A549 (cell line): ENCODE results near the gene GABRG2. TPM values are rescaled to one million over a fixed set of nuclear protein-coding genes. Genes with fewer than 3 reads are reported as not detected.
"Not testable (repeated sequence)": the region's sequence is repeated elsewhere in the genome, so short reads cannot be mapped to it uniquely, and the experiment has no call there.

Experiments used
- ATAC-seq, 2 experiments: fragments of 200-7000 bp in 1 of 2; fragments of >200 bp in 1 of 2; cut with Nextera tagmentation in 1 of 2; cut with Tn5 transposase in 1 of 2; 3 replicates each; pipeline versions ENCODE4 v1.8.0 to v1.9.1; 2018 to 2020; ENCODE audit warnings: mild to moderate bottlenecking in 1 of 2, moderate library complexity in 1 of 2
- CTCF ChIA-PET: fragments of 300-600 bp; sonication (Branson Sonifier 250); formaldehyde crosslinking; extraction: SDS; loops from one replicate; lab custom pipeline; 2021; ENCODE audit warnings: antibody characterized with exemption, inconsistent platforms; lab: Yijun Ruan, JAX
- POLR2A ChIA-PET: fragments of 350-600 bp; formaldehyde crosslinking; extraction: SDS; loops from one replicate; lab custom pipeline; 2021; ENCODE audit warnings: antibody characterized with exemption, inconsistent platforms; lab: Yijun Ruan, JAX
- DNase-seq, 2 experiments: peaks; one replicate each; pipeline versions ENCODE4 v3.0.0 to v3.0.0-alpha.2; 2011 to 2016; ENCODE audit warnings: low read depth in 1 of 2, low spot score in 1 of 2
- FAIRE-seq: peaks from 2 replicates; lab custom pipeline; 2011; peaks lifted over from hg19 to GRCh38; lab: Jason Lieb, UNC
- H3K27ac ChIP-seq, 2 experiments: fragments of >200 bp; sonication (Bioruptor Twin); formaldehyde crosslinking; 3 replicates each; pipeline ENCODE4 v1.5.1; 2016 to 2017
- H3K4me1 ChIP-seq: fragments of >200 bp; sonication (Bioruptor Twin); formaldehyde crosslinking; 3 replicates; pipeline ENCODE4 v1.6.1; 2016
- H3K4me2 ChIP-seq: fragments of >200 bp; sonication (Bioruptor Twin); formaldehyde crosslinking; 3 replicates; pipeline ENCODE4 v1.6.1; 2016
- H3K4me3 ChIP-seq: fragments of >200 bp; sonication (Bioruptor Twin); formaldehyde crosslinking; 3 replicates; pipeline ENCODE4 v1.5.1; 2016
- H3K9me3 ChIP-seq: fragments of >200 bp; sonication (Bioruptor Twin); formaldehyde crosslinking; 3 replicates; pipeline ENCODE4 v1.6.1; 2016
- CBX2 ChIP-seq: fragments of 200-600 bp; sonication (generic); IDR thresholded peaks from 2 replicates; pipeline ENCODE4 v1.6.1; 2016; ENCODE audit warnings: low read depth, mild to moderate bottlenecking, borderline replicate concordance
- CEBPB ChIP-seq, 2 experiments: fragments of >200 bp in 1 of 2; sonication (Bioruptor Twin) in 1 of 2; formaldehyde crosslinking in 1 of 2; IDR thresholded peaks; 2 replicates each; pipeline ENCODE4 v1.6.1; 2012 to 2016
- CHD4 ChIP-seq: fragments of 200-600 bp; sonication (generic); IDR thresholded peaks from 2 replicates; pipeline ENCODE4 v1.6.1; 2016; ENCODE audit warnings: antibody characterized with exemption, mild to moderate bottlenecking, borderline replicate concordance
- ELK1 ChIP-seq: fragments of 150-350 bp; IDR thresholded peaks from 2 replicates; pipeline ENCODE4 v1.6.1; 2014; ENCODE audit warnings: low read depth, mild to moderate bottlenecking, low read length
- EP300 ChIP-seq, 2 experiments: fragments of >200 bp; sonication (Bioruptor Twin); formaldehyde crosslinking; IDR thresholded peaks; 2 replicates in 1 of 2; 3 replicates in 1 of 2; pipeline ENCODE4 v1.6.1; 2016 to 2017
- FOSL2 ChIP-seq, 2 experiments: fragments of 450-650 bp in 1 of 2; fragments of >200 bp in 1 of 2; sonication (Bioruptor Twin) in 1 of 2; formaldehyde crosslinking; IDR thresholded peaks; 2 replicates each; pipeline versions ENCODE4 v1.5.0 to v1.6.1; 2016 to 2020; ENCODE audit warnings: mild to moderate bottlenecking in 1 of 2, moderate library complexity in 1 of 2
- HDAC2 ChIP-seq: fragments of 200-600 bp; sonication (generic); IDR thresholded peaks from 2 replicates; pipeline ENCODE4 v1.6.1; 2016
- HMGXB4 ChIP-seq: fragments of 250-450 bp; sonication (Bioruptor Pico); IDR thresholded peaks from 2 replicates; pipeline ENCODE4 v1.5.0; 2021; ENCODE audit warnings: mild to moderate bottlenecking, moderate library complexity, borderline replicate concordance
- HOXB13 ChIP-seq: fragments of 250-450 bp; sonication (Bioruptor Pico); IDR thresholded peaks from 2 replicates; pipeline ENCODE4 v1.5.0; 2020; ENCODE audit warnings: low read depth, mild to moderate bottlenecking, moderate library complexity
- NPAS2 ChIP-seq: fragments of 250-450 bp; sonication (Bioruptor Pico); IDR thresholded peaks from 2 replicates; pipeline ENCODE4 v1.8.0; 2022; ENCODE audit warnings: mild to moderate bottlenecking, moderate library complexity, borderline replicate concordance
- PBX3 ChIP-seq: IDR thresholded peaks from 2 replicates; pipeline ENCODE4 v1.6.1; 2012
- POLR2AphosphoS2 ChIP-seq: conservative IDR thresholded peaks from 2 replicates; pipeline ENCODE4 v1.6.1; 2012; ENCODE audit warnings: low read length, improper control_type of control experiment, inconsistent platforms
- REST ChIP-seq: fragments of 200-600 bp; sonication (generic); IDR thresholded peaks from 2 replicates; pipeline ENCODE4 v1.6.1; 2016; ENCODE audit warnings: antibody characterized with exemption, mild to moderate bottlenecking, moderate library complexity
- RFX5 ChIP-seq: fragments of 450-650 bp; IDR thresholded peaks from 2 replicates; pipeline ENCODE4 v1.7.1; 2014; ENCODE audit warnings: antibody characterized with exemption, mild to moderate bottlenecking, moderate library complexity
- RNF2 ChIP-seq: fragments of 200-600 bp; sonication (generic); IDR thresholded peaks from 2 replicates; pipeline ENCODE4 v1.6.1; 2016; ENCODE audit warnings: low read depth, mild to moderate bottlenecking, antibody characterized with exemption, moderate library complexity, borderline replicate concordance
- SMC3 ChIP-seq: fragments of >200 bp; sonication (Bioruptor Twin); formaldehyde crosslinking; IDR thresholded peaks from 3 replicates; pipeline ENCODE4 v1.6.1; 2018; ENCODE audit warnings: inconsistent platforms
- SREBF2 ChIP-seq: fragments of 450-650 bp; IDR thresholded peaks from 2 replicates; pipeline ENCODE4 v1.6.1; 2014; ENCODE audit warnings: mild to moderate bottlenecking, moderate library complexity
- ZC3H11A ChIP-seq: fragments of 450-650 bp; IDR thresholded peaks from 2 replicates; pipeline ENCODE4 v1.6.1; 2014; ENCODE audit warnings: antibody characterized with exemption, mild to moderate bottlenecking
- ZSCAN20 ChIP-seq: fragments of 250-450 bp; sonication (Bioruptor Pico); IDR thresholded peaks from 2 replicates; pipeline ENCODE4 v1.8.0; 2022; ENCODE audit warnings: mild to moderate bottlenecking, moderate library complexity
- WGBS: methylation state at CpG from one replicate; pipeline ENCODE4 v1.1.6; 2017; ENCODE audit errors: missing lambda C conversion rate; 5-methylcytosine and 5-hydroxymethylcytosine counted together
- polyA plus RNA-seq, 4 experiments: library from polyadenylated mRNA; depleted of rRNA in 3 of 4; stranded (reverse); fragments of >200 nt; fragmentation: RNase III in 1 of 4; extraction: RNeasy Plus Mini Kit Qiagen cat#74134 plus additional on column Dnase treatment in 1 of 4; gene quantifications; 2 replicates in 3 of 4; 3 replicates in 1 of 4; pipeline ENCODE4 v1.2.3, GENCODE V29; 2011 to 2017

The GABRG2 gene
- polyA plus RNA-seq, 2 of the 4 experiments (the other 2 are of a cell fraction): not detected

- ChIA-PET CTCF (interaction anchor here (0.7 kb wide), 1 partner anchor 93 kb away, joined by 3 read pairs; no protein-coding TSS in a partner anchor), POLR2A (no interaction called here)
- Histone ChIP-seq H3K4me2 (no peak overlapping the region), H3K4me3 (no peak overlapping the region), H3K27ac (no peak overlapping the region), H3K4me1 (no peaks in the 10 kb centered on the region), H3K9me3 (no peaks in the 10 kb centered on the region)
- no peak for TF ChIP-seq NPAS2 (CRISPR knock-in tag)
- no peak for TF ChIP-seq HMGXB4 (CRISPR knock-in tag)
- TF ChIP-seq CHD4: no peak
- TF ChIP-seq POLR2AphosphoS2: no peak
- no peak for TF ChIP-seq HDAC2
- no peak for TF ChIP-seq FOSL2 (IDR thresholded peaks at IDR 0.05)
- no peak for TF ChIP-seq FOSL2 (CRISPR knock-in tag; IDR thresholded peaks at IDR 0.05)
- no peak for TF ChIP-seq ELK1
- TF ChIP-seq EP300 (IDR thresholded peaks at IDR 0.05): no peak
- TF ChIP-seq REST: no peak
- TF ChIP-seq HOXB13 (CRISPR knock-in tag): no peak
- TF ChIP-seq SREBF2: no peak
- TF ChIP-seq PBX3: no peak
- no peak for TF ChIP-seq CBX2
- TF ChIP-seq ZC3H11A: no peak
- TF ChIP-seq RFX5: no peak
- TF ChIP-seq SMC3: no peak
- TF ChIP-seq RNF2: no peak
- TF ChIP-seq ZSCAN20 (CRISPR knock-in tag): no peak
- no peak for TF ChIP-seq CEBPB (IDR thresholded peaks at IDR 0.05)
- FAIRE-seq (no peak), ATAC-seq (no peak), DNase-seq (no peak)
- 7% methylated on average over 3 of the region's 3 CpGs for WGBS
These were observed 14.9 kb upstream of the GABRG2 start for GRCh38 chr5:162052676-162053075.

GRCh38 chr5:162055095-162055494 is 12.5 kb upstream of the GABRG2 start:
- H3K9me3 ChIP-seq, DNase-seq, H3K4me3 ChIP-seq, CTCF ChIA-PET, H3K4me2 ChIP-seq, FAIRE-seq, H3K27ac ChIP-seq, ATAC-seq, POLR2A ChIA-PET, H3K4me1 ChIP-seq: not testable (repeated sequence)
- 23% methylated on average over 4 of the region's 4 CpGs for WGBS
